HepG2 (cell line): Measurements from ENCODE around the gene TSPAN18. TPM values are rescaled to one million over a fixed set of nuclear protein-coding genes. Genes with fewer than 3 reads are reported as not detected.
A peak's percentile ranks its signal among the peaks of the same experiment; 100 is the strongest.

Source experiments
- ATAC-seq: fragments of 200-7000 bp; cut with Tn5 transposase; 3 replicates; pipeline ENCODE4 v1.9.1; 2020; ENCODE audit warnings: mild to moderate bottlenecking, moderate library complexity
- BruUV-seq: library from RNA; stranded (reverse); fragments of 400-500 nt; replicated peaks from 2 replicates; lab custom pipeline; 2021; lab: Mats Ljungman, UMichigan
- CTCF ChIA-PET: fragments of 300-600 bp; formaldehyde crosslinking; extraction: SDS; loops from one replicate; lab custom pipeline; 2021; ENCODE audit warnings: low total read pairs, inconsistent platforms, low intra/inter-chr PET ratio; lab: Yijun Ruan, JAX
- POLR2A ChIA-PET: fragments of 350-600 bp; sonication (Branson Sonifier 250); formaldehyde crosslinking; loops from one replicate; lab custom pipeline; 2020; ENCODE audit warnings: antibody characterized with exemption, inconsistent platforms; lab: Yijun Ruan, JAX
- DNase-seq: peaks from one replicate; pipeline ENCODE4 v3.0.0-alpha.2; 2015; ENCODE audit warnings: low spot score
- FAIRE-seq: peaks from 3 replicates; lab custom pipeline; 2011; peaks lifted over from hg19 to GRCh38; lab: Jason Lieb, UNC
- H2AFZ ChIP-seq: one replicate; pipeline ENCODE4 v1.6.1; 2011; ENCODE audit warnings: low read length, inconsistent platforms
- H3K27ac ChIP-seq: fragments of 300-600 bp; 3 replicates; pipeline ENCODE4 v1.8.0; 2011; ENCODE audit warnings: mixed run types, mild to moderate bottlenecking, mixed read lengths, low read length, inconsistent platforms; ENCODE audit not compliant: insufficient read depth; ENCODE audit errors: extremely low read length
- H3K27me3 ChIP-seq, 2 experiments: fragments of 200-600 bp in 1 of 2; 2 replicates in 1 of 2; 3 replicates in 1 of 2; pipeline versions ENCODE4 v1.6.0 to v1.8.0; 2011; ENCODE audit warnings: low read length in 2 of 2, mild to moderate bottlenecking in 2 of 2, moderate library complexity in 2 of 2, inconsistent platforms in 1 of 2; ENCODE audit not compliant: insufficient read depth in 2 of 2, control insufficient read depth in 1 of 2
- H3K36me3 ChIP-seq, 2 experiments: fragments of 200-600 bp in 1 of 2; replicated peaks in 1 of 2; 2 replicates in 1 of 2; 3 replicates in 1 of 2; pipeline versions ENCODE4 v1.5.1 to v1.8.0; 2011; ENCODE audit warnings: low read length in 2 of 2, inconsistent platforms in 1 of 2; ENCODE audit not compliant: insufficient read depth in 2 of 2, control insufficient read depth in 1 of 2
- H3K4me1 ChIP-seq: 2 replicates; pipeline ENCODE4 v1.5.1; 2012; ENCODE audit warnings: low read length, inconsistent platforms; ENCODE audit not compliant: insufficient read depth
- H3K4me2 ChIP-seq: 2 replicates; pipeline ENCODE4 v1.6.0; 2011; ENCODE audit warnings: low read depth, low read length, inconsistent platforms
- H3K4me3 ChIP-seq, 3 experiments: fragments of 200-600 bp in 1 of 3; sonication (generic), shearing (Covaris generic) in 1 of 3; replicated peaks in 1 of 3; 2 replicates each; pipeline ENCODE4 v1.5.1; 2011 to 2016; ENCODE audit warnings: low read length in 3 of 3, inconsistent platforms in 2 of 3, low read depth in 2 of 3, mild to moderate bottlenecking in 2 of 3, control low read depth in 1 of 3, mixed read lengths in 1 of 3; ENCODE audit not compliant: insufficient read depth in 1 of 3
- H3K79me2 ChIP-seq: one replicate; pipeline ENCODE4 v1.6.1; 2011; ENCODE audit warnings: low read length, inconsistent platforms; ENCODE audit not compliant: insufficient read depth
- H3K9ac ChIP-seq: 2 replicates; pipeline ENCODE4 v1.6.0; 2011; ENCODE audit warnings: mild to moderate bottlenecking, low read depth, low read length, inconsistent platforms; ENCODE audit not compliant: insufficient read depth
- H3K9me3 ChIP-seq: 2 replicates; pipeline ENCODE4 v1.5.1; 2012; ENCODE audit warnings: mild to moderate bottlenecking, low read length
- H4K20me1 ChIP-seq: 2 replicates; pipeline ENCODE4 v1.6.0; 2011; ENCODE audit warnings: inconsistent platforms, mild to moderate bottlenecking, low read length, moderate library complexity; ENCODE audit not compliant: insufficient read depth
- CREM ChIP-seq, 2 experiments: sonication (generic) in 1 of 2; formaldehyde crosslinking in 1 of 2; IDR thresholded peaks; 2 replicates each; pipeline versions ENCODE4 v1.4.0 to v1.6.1; 2016 to 2020; ENCODE audit warnings: antibody characterized with exemption in 1 of 2, mild to moderate bottlenecking in 1 of 2, missing genetic modification reagents in 1 of 2
- DPF2 ChIP-seq: sonication (generic); formaldehyde crosslinking; IDR thresholded peaks from 2 replicates; pipeline ENCODE4 v1.4.0; 2020; ENCODE audit warnings: mild to moderate bottlenecking, low read depth, missing genetic modification reagents, borderline replicate concordance
- GRHL1 ChIP-seq: sonication (generic); formaldehyde crosslinking; conservative IDR thresholded peaks from 2 replicates; pipeline ENCODE4 v1.8.0; 2022; ENCODE audit warnings: missing genetic modification reagents
- MED8 ChIP-seq: sonication (generic); formaldehyde crosslinking; IDR thresholded peaks from 2 replicates; pipeline ENCODE4 v1.8.1; 2023; ENCODE audit warnings: mild to moderate bottlenecking, missing genetic modification reagents; ENCODE audit not compliant: insufficient replicate concordance
- REPIN1 ChIP-seq: sonication (generic); formaldehyde crosslinking; IDR thresholded peaks from 2 replicates; pipeline ENCODE4 v1.8.0; 2022; ENCODE audit warnings: missing genetic modification reagents, low read depth, mild to moderate bottlenecking, borderline replicate concordance
- RXRB ChIP-seq: IDR thresholded peaks from 2 replicates; pipeline ENCODE4 v1.6.1; 2016; ENCODE audit warnings: borderline replicate concordance, missing genetic modification reagents, missing compliant biosample characterization
- SP5 ChIP-seq: IDR thresholded peaks from 2 replicates; pipeline ENCODE4 v1.6.1; 2016; ENCODE audit warnings: low read depth, borderline replicate concordance
- SPEN ChIP-seq: sonication (generic); formaldehyde crosslinking; IDR thresholded peaks from 2 replicates; pipeline ENCODE4 v1.5.1; 2020; ENCODE audit warnings: low read depth, mild to moderate bottlenecking, missing genetic modification reagents
- TRIM24 ChIP-seq: sonication (generic); formaldehyde crosslinking; IDR thresholded peaks from 2 replicates; pipeline ENCODE4 v1.8.0; 2022; ENCODE audit warnings: mild to moderate bottlenecking, missing genetic modification reagents
- XRCC5 ChIP-seq: fragments of 200-400 bp; formaldehyde crosslinking; optimal IDR thresholded peaks from 2 replicates; pipeline ENCODE3; 2017; ENCODE audit warnings: mild to moderate bottlenecking, low read length
- ZHX2 ChIP-seq, 2 experiments: sonication (generic) in 1 of 2; formaldehyde crosslinking in 1 of 2; IDR thresholded peaks; 2 replicates each; pipeline versions ENCODE4 v1.6.1 to v1.9.0; 2014 to 2022; ENCODE audit warnings: antibody characterized with exemption in 1 of 2, borderline replicate concordance in 1 of 2, inconsistent platforms in 1 of 2, low read depth in 1 of 2, missing genetic modification reagents in 1 of 2
- ZKSCAN8 ChIP-seq: IDR thresholded peaks from 2 replicates; pipeline ENCODE4 v1.6.1; 2016; ENCODE audit warnings: borderline replicate concordance, missing genetic modification reagents, missing compliant biosample characterization
- ZNF160 ChIP-seq: sonication (generic); formaldehyde crosslinking; IDR thresholded peaks from 2 replicates; pipeline ENCODE4 v1.8.0; 2022; ENCODE audit warnings: mild to moderate bottlenecking, inconsistent platforms, missing genetic modification reagents
- ZNF331 ChIP-seq: sonication (generic); formaldehyde crosslinking; IDR thresholded peaks from 2 replicates; pipeline ENCODE4 v1.4.0; 2020; ENCODE audit warnings: missing genetic modification reagents
- WGBS: methylation state at CpG from one replicate; pipeline ENCODE4 v1.1.6; 2017; ENCODE audit warnings: low lambda C conversion rate; 5-methylcytosine and 5-hydroxymethylcytosine counted together
- in situ Hi-C: cut with HindIII; loops from 2 replicates; pipeline ENCODE4 v1.10.0; 2017; ENCODE audit warnings: low pct_unique_long_range_greater_than_20kb; ENCODE audit not compliant: extremely low pct_ligation_motif_present
- intact Hi-C: fragments of 100-400 bp; cut with micrococcal nuclease; formaldehyde crosslinking; loops from one replicate; pipeline ENCODE4 v1.10.0; 2022; ENCODE audit not compliant: unreplicated experiment
- polyA plus RNA-seq, 8 experiments: library from polyadenylated mRNA; depleted of rRNA in 3 of 8; stranded (reverse) in 7 of 8; unstranded in 1 of 8; fragments of >200 nt; fragmentation: Illumina TruSeq in 4 of 8; extraction: Trizol in 4 of 8; gene quantifications; 2 replicates each; pipeline versions ENCODE4 v1.2.1 to v1.2.3, GENCODE V29; 2011 to 2016; ENCODE audit warnings: low read depth in 4 of 8, missing spikeins in 1 of 8, mixed read lengths in 1 of 8; ENCODE audit not compliant: insufficient read depth in 1 of 8
- total RNA-seq, 5 experiments: library from RNA; depleted of rRNA; stranded (reverse); fragments of >200 nt; fragmentation: Illumina TruSeq; extraction: Trizol; gene quantifications; 2 replicates each; pipeline ENCODE4 v1.2.3, GENCODE V29; 2016; ENCODE audit warnings: low read depth in 1 of 5
- TF ChIP-seq, protein P1 (sequence below): sonication (generic); formaldehyde crosslinking; IDR thresholded peaks from 2 replicates; pipeline ENCODE4 v1.5.0; 2020; ENCODE audit warnings: mild to moderate bottlenecking, missing genetic modification reagents, moderate library complexity

TSPAN18 gene
- total and polyA plus RNA-seq, 2 of the 13 experiments (the other 11 are each of a cell fraction or from before 2014, with no cell fraction given) = not detected

GRCh38 chr11:44927174-44927661 is 200.5 kb downstream of the TSPAN18 start:
- Histone ChIP-seq H3K36me3 (no peaks in the 10 kb centered on the region), H3K79me2 (no peaks in the 10 kb centered on the region), H3K27ac (no peak overlapping the region), H3K4me2 (no peak overlapping the region), H3K9ac (no peak overlapping the region), H4K20me1 (0 out of 2 replicates have a peak, but pooled peaks cover 3% of the 10 kb centered on the region), H3K4me3 (no peak overlapping the region), H3K27me3 (peaks cover 4 to 10% of the 10 kb centered on the region in 2 experiments; a peak in 2 of 5 replicates), H3K4me1 (no peaks in the 10 kb centered on the region), H3K9me3 (no peaks in the 10 kb centered on the region), H2AFZ (no peak overlapping the region)
- FAIRE-seq (no peak), ATAC-seq (peak; percentile 89), DNase-seq (peak; percentile 43)
- WGBS = 15% methylated on average over 7 of the region's 16 CpGs
- BruUV-seq = no TSS peak
- ChIA-PET CTCF (interaction anchor here (1.7 kb wide), 2 partner anchors 176 to 179 kb away, joined by 8 to 12 read pairs; no protein-coding TSS in a partner anchor), POLR2A (no interaction called here)
- intact Hi-C loops = no loop called here
- in situ Hi-C loops = no loop called here
- no peak for TF ChIP-seq SPEN (CRISPR knock-in tag)
- TF ChIP-seq DPF2 (CRISPR knock-in tag) = no peak
- TF ChIP-seq GRHL1 = no peak
- TF ChIP-seq ZNF331 (CRISPR knock-in tag) = no peak
- TF ChIP-seq CREM (IDR thresholded peaks at IDR 0.05) = no peak
- TF ChIP-seq CREM (CRISPR knock-in tag; IDR thresholded peaks at IDR 0.05) = no peak
- TF ChIP-seq RXRB (CRISPR knock-in tag) = no peak
- TF ChIP-seq REPIN1 = no peak
- TF ChIP-seq MED8 (CRISPR knock-in tag) = no peak
- TF ChIP-seq, protein P1, sequence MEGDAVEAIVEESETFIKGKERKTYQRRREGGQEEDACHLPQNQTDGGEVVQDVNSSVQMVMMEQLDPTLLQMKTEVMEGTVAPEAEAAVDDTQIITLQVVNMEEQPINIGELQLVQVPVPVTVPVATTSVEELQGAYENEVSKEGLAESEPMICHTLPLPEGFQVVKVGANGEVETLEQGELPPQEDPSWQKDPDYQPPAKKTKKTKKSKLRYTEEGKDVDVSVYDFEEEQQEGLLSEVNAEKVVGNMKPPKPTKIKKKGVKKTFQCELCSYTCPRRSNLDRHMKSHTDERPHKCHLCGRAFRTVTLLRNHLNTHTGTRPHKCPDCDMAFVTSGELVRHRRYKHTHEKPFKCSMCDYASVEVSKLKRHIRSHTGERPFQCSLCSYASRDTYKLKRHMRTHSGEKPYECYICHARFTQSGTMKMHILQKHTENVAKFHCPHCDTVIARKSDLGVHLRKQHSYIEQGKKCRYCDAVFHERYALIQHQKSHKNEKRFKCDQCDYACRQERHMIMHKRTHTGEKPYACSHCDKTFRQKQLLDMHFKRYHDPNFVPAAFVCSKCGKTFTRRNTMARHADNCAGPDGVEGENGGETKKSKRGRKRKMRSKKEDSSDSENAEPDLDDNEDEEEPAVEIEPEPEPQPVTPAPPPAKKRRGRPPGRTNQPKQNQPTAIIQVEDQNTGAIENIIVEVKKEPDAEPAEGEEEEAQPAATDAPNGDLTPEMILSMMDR = peak; percentile 82
- peak; percentile 81 for TF ChIP-seq XRCC5
- no peak for TF ChIP-seq ZKSCAN8
- no peak for TF ChIP-seq TRIM24 (CRISPR knock-in tag)
- TF ChIP-seq ZHX2 (IDR thresholded peaks at IDR 0.05; ENCODE audit: low read depth) = no peak
- no peak for TF ChIP-seq ZHX2 (CRISPR knock-in tag; IDR thresholded peaks at IDR 0.05; ENCODE audit: borderline replicate concordance)
- TF ChIP-seq ZNF160 (CRISPR knock-in tag) = no peak
- no peak for TF ChIP-seq SP5 (CRISPR knock-in tag)
